T-helper 22 cell (primary cell): Measurements from ENCODE around the gene NQO2.
A peak's percentile ranks its signal among the peaks of the same experiment; 100 is the strongest.
"Not testable (repeated sequence)": the region's sequence is repeated elsewhere in the genome, so short reads cannot be mapped to it uniquely, and the experiment has no call there.

Experiments used
- DNase-seq: peaks from one replicate; pipeline ENCODE4 v3.0.0-alpha.2; 2020; ENCODE audit warnings: low read depth

The NQO2 gene

GRCh38 chr6:3039384-3039783 is 39.7 kb downstream of the NQO2 start:
- DNase-seq, result no peak

DNA sequence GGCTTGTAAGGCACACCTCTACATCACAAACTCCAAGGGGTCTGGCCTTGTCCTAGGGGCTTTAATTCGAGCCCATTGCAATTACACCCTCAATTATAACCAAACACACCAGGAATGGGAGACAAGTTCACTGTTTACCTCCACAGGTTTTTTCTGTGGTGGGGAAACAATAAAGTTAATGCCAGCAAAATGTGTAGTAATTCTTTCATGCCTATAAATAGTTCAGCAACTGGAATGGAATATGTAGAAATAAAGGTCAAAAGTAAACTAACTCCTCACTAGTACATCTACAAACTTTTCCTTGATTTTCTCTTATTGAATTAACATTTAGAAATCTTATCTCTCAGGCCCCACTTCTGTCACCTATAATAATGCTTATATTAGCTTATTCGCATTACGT is 41.5 kb downstream of the NQO2 start:
- DNase-seq, result no peak

DNA sequence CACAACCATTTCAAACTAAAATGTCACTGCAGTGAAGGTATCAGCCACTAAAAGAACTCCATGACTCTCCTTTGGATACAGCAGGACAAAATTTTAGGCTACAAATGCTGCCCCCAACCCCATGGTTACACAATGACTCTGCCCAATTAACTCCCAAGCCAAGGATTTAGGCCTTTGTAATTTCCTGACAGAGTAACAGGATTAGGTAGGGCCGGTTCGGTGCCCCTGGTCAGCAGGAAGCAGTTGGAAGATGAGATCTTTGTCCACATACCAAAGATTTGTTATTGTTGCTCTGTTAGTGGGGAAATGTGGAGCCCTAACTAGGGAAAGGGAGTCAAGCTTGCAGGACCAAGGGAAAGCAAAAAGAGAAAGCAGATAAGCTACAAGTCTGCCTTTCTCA is 41.9 kb downstream of the NQO2 start:
- no peak for DNase-seq

DNA sequence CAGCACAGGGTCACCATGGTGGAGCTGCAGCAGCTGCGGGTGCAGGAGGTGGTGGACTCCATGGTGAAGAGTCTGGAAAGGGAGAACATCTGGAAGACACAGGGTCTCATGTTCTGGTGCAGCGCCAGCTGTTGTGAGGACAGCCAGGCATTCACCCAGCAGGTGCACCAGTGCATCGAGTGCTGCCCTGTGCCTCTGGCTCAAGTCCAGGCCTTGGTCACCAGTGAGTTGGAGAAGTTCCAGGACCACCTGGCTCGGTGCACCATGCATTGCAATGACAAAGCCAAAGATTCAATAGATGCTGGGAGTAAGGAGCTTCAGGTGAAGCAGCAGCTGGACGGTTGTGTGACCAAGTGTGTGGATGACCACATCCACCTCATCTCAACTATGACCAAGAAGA is 45.7 kb downstream of the NQO2 start:
- DNase-seq, result no peak

DNA sequence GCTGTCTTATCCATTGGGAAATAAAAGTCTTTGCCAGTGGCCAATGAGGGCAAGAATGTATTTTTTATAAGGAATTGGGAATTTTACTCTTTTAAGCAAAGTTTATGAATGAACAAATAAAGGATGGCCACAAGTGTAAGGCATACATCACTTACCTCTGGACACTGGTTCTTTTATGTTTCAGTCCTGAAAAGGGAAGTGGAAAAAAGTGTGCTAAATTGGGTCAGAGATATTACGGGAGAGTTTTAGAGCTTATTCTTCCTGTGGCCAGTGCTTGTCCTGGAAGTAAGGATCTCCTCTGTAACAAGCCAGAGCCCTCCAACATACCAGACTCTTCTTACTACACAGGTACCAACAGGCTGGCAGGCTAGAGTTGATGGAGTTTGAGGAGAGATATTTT is 46.1 kb downstream of the NQO2 start:
- DNase-seq, result no peak

- no peak for DNase-seq
Observed at GRCh38 chr6:3046295-3046694, 46.6 kb downstream of the NQO2 start.

GRCh38 chr6:3048009-3048408 is 48.3 kb downstream of the NQO2 start:
- not testable (repeated sequence) for DNase-seq

- no peak for DNase-seq
Observed at GRCh38 chr6:3052481-3053230, 53.0 kb downstream of the NQO2 start.

- no peak for DNase-seq
Observed at GRCh38 chr6:3053231-3053508, 53.5 kb downstream of the NQO2 start.

GRCh38 chr6:3054229-3055157 is 54.8 kb downstream of the NQO2 start:
- not testable (repeated sequence) for DNase-seq

- DNase-seq, result not testable (repeated sequence)
Observed at GRCh38 chr6:3055158-3055499, 55.4 kb downstream of the NQO2 start.

DNA sequence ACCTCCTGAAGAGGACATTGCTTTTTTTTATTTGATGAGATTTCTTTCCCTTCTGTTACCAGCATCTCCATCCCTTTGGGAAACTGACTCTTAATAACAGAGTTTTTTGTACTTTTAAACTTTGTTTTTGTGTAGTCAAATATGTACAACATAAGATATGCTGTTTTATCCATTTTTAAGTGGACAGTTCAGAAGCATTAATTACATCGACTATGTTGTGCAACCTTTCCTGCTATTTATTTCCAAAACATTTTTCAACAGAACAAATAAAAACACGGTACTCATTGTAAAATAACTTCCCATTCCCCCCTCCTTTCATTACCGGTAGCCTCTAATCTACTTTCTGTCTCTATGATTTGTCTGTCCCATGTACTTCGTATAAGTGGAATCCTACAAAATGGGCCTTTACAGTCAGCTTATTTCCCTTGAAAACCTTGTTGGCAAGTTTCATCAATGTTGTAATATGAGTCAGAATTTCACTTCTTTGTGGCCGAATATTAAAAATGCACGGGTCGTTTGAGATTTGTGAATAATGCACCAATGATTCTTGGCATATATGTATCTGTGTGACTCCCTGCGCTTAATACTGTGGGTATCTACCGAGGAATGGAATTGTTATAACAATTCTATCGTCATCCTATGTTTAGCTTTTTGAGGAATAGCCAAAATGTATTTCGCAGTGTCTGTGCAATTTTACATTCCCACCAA is 57.5 kb downstream of the NQO2 start:
- no peak for DNase-seq

DNA sequence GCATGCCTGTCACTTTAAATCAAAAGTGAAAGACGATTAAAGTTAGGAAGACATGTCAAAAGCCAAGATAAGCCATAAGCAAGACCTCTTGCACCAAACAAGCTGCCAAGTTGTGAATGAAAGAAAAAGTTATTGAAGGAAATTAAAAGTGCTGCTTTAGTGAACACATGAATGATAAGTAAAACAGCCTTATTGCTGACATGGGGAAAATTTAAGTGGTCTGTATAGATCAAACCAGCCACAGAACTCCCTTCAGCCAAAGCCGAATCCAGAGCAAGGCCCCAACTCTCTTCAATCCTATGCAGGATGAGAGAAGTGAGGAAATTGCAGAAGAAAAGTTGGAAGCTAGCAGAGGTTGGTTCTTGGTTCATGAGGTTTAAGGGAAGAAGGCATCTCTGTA is 59.3 kb downstream of the NQO2 start:
- no peak for DNase-seq

DNA sequence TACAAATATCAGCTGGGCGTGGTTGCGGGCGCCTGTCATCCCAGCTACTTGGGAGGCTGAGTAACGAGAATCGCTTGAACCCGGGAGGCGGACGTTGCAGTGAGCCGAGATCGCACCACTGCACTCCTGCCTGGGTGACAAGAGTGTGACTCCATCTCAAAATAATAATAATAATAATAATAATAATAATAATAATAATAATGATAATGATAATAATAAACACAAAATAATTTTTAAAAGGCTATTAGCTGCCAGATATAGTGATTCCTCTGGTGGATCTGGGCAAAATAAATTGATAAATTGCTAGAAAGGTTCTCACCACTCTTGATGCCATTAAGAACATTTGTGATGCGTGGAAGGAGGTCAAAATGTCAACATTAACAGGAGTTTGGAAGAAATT is 60.4 kb downstream of the NQO2 start:
- not testable (repeated sequence) for DNase-seq

DNA sequence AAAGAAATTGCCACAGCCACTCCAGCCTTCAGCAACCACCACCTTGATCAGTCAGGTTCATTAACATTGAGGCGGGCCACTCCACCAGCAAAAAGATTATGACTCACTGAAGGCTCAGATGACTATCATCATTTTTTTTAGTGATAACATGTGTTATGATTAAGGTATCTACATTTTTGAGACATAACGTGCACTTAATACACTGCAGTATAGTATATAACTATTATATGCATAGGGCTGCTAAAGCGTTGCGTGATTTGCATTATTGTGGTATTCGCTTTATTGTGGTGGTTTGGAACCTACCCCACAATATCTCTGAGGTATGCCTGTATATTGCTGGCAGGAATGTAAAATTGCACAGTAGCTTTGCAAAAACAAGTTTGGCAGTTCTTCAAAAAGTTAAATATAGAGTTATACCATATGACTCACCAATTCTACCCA is 61.8 kb downstream of the NQO2 start:
- no peak for DNase-seq

DNA sequence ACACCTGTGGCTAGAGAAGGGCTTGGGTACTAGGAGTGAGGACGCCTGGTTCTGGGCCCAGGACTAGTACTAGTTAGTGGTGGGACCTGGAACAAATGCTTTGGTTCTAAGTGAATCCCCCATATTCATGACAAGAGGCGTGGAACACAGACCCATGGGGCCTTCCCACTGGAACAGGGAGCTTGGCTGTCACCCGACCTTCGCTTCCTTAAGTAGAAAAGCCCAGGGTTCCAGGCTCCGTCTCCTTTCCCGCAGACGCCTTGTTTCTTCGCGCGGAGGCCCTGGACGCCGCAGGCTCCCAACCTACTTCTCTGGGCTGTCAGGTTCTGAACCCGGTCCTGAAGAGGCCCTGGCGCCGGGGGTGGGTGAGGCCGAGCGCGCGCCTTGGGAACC is 63.6 kb downstream of the NQO2 start:
- not testable (repeated sequence) for DNase-seq

GRCh38 chr6:3063733-3064700 is 64.3 kb downstream of the NQO2 start:
- DNase-seq, result peak; percentile 79

DNA sequence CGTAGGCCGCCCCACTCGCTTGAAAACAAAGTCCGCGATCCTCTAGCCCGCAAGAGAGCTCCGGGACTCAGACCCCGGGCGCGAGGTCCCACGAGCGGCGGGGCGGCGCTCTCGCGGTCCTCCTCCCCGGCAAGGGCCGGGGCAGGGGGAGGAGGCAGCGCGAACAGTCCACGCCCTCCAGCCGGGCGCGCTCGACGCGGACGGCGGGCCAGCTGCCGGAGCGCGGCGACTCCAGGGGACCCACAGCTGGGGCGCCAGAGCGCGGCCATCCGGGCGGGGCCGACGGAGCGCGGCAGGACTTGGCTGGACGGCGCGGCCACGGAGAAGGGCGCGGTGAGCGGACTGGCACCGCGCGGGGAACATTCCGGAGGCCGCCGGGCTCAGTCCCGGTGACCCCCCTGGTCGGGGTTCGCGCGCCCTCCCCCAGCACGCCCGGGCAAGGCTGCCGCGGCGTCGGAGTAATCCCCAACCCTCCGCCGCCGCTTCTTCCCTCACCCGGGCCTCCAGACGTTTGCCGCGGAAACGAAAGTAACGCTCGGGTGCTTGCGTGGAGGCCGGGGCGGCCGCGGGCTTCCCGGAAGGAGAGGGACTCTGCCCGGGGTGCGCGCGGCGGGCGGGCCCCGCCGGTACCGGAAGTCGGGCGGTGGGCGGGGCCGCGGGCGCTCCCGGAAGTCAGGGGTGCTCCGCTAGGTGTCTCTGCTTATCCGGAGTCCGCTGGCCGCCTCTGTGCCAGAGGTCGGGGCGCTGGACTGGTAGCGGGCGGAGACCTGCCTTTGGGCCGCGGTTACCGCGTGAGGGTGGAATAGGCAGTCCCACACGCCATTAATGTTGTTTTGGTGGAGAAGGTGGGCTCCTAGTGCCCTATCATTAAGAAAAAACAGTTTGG is 68.9 kb downstream of the NQO2 start, which contains the start of gene RIPK1:
Gene RIPK1, plus strand, starts transcription at position 166 of the 886 bp plus-strand sequence. CDS start 8,330 bp downstream, outside the sequence.
- peak; percentile 91 for DNase-seq
